ENCODE results near the gene ATP6V1B1. TPM values are rescaled to one million over a fixed set of nuclear protein-coding genes. Genes with fewer than 3 reads are reported as not detected.

Gene ATP6V1B1
- total RNA-seq, 1 donor from 2014 or later: not detected

- DNase-seq (ENCODE audit: low read depth in 2 of 2): no peak
These were observed 7.6 kb downstream of the ATP6V1B1 start for GRCh38 chr2:70943205-70943871.

GRCh38 chr2:70944111-70944690, 8.5 kb downstream of the ATP6V1B1 start:
- no peak for DNase-seq (ENCODE audit: low read depth in 2 of 2)

- peak; percentile 45 to 65 for DNase-seq (ENCODE audit: low read depth in 2 of 2)
These were observed 11.2 kb downstream of the ATP6V1B1 start for GRCh38 chr2:70946832-70947442.

GRCh38 chr2:70947556-70948184, 12.0 kb downstream of the ATP6V1B1 start:
- peak in 1 of 2 donors; percentile 68 for DNase-seq (ENCODE audit: low read depth in 2 of 2)

GRCh38 chr2:70948337-70949003, 12.8 kb downstream of the ATP6V1B1 start:
- peak; percentile 35 to 72 for DNase-seq (ENCODE audit: low read depth in 2 of 2)

- no peak for DNase-seq (ENCODE audit: low read depth in 2 of 2)
These were observed 13.4 kb downstream of the ATP6V1B1 start for GRCh38 chr2:70949086-70949485.

GRCh38 chr2:70954886-70955285, 19.2 kb downstream of the ATP6V1B1 start:
- no peak for DNase-seq (ENCODE audit: low read depth in 2 of 2)

GRCh38 chr2:70956141-70956540, 20.4 kb downstream of the ATP6V1B1 start:
- DNase-seq (ENCODE audit: low read depth in 2 of 2): no peak

GRCh38 chr2:70957798-70958197, 22.1 kb downstream of the ATP6V1B1 start:
- no peak for DNase-seq (ENCODE audit: low read depth in 2 of 2)

- no peak for DNase-seq (ENCODE audit: low read depth in 2 of 2)
These were observed 23.1 kb downstream of the ATP6V1B1 start for GRCh38 chr2:70958759-70959158.

GRCh38 chr2:70959271-70959761, 23.6 kb downstream of the ATP6V1B1 start:
- DNase-seq (ENCODE audit: low read depth in 2 of 2): no peak

GRCh38 chr2:70959851-70960832, 24.4 kb downstream of the ATP6V1B1 start:
- no peak for DNase-seq (ENCODE audit: low read depth in 2 of 2)

- DNase-seq (ENCODE audit: low read depth in 2 of 2): no peak
These were observed 25.3 kb downstream of the ATP6V1B1 start for GRCh38 chr2:70960833-70961647.

GRCh38 chr2:70961648-70961994, 25.9 kb downstream of the ATP6V1B1 start:
- DNase-seq (ENCODE audit: low read depth in 2 of 2): no peak

GRCh38 chr2:70962211-70962884, 26.6 kb downstream of the ATP6V1B1 start:
- DNase-seq (ENCODE audit: low read depth in 2 of 2): no peak

- DNase-seq (ENCODE audit: low read depth in 2 of 2): no peak
These were observed 27.5 kb downstream of the ATP6V1B1 start for GRCh38 chr2:70962885-70963878.

- DNase-seq (ENCODE audit: low read depth in 2 of 2): no peak
These were observed 28.4 kb downstream of the ATP6V1B1 start for GRCh38 chr2:70964133-70964532.
